ENCODE results near the gene TMEM63A. TPM values are rescaled to one million over a fixed set of nuclear protein-coding genes. Genes with fewer than 3 reads are reported as not detected.

The TMEM63A gene
- total RNA-seq, 1 donor from 2014 or later: 5.1 TPM

GRCh38 chr1:225918280-225918679 is 36.1 kb upstream of the TMEM63A start:
- no peak overlapping the region for H3K4me3 ChIP-seq

GRCh38 chr1:225917536-225917935 is 35.4 kb upstream of the TMEM63A start:
- Mint-ChIP-seq H3K27ac (no peak overlapping the region), H3K36me3 (peaks cover 16% of the 10 kb centered on the region), H3K4me3 (no peak overlapping the region)

More at GRCh38 chr1:225918280-225918679, 36.1 kb upstream of the TMEM63A start:
- H3K4me1 ChIP-seq: peaks cover 6% of the 10 kb centered on the region
- no peaks in the 10 kb centered on the region for H3K9me3 ChIP-seq (ENCODE audit: low read depth)
- H3F3A ChIP-seq (ENCODE audit: low read depth): peaks cover 1% of the 10 kb centered on the region
- Mint-ChIP-seq H3K27me3 (ENCODE audit: insufficient read depth, low read depth) (peaks cover 5% of the 10 kb centered on the region), H3K4me3 (no peak overlapping the region), H3K27ac (no peak overlapping the region), H3K4me1 (peaks cover 28% of the 10 kb centered on the region), H3K9me3 (no peaks in the 10 kb centered on the region), H3K36me3 (peaks cover 16% of the 10 kb centered on the region)
- peaks cover 15% of the 10 kb centered on the region for H3K79me2 ChIP-seq (ENCODE audit: low read depth)
- no peak overlapping the region for H3K4me2 ChIP-seq
- H3K27me3 ChIP-seq: no peaks in the 10 kb centered on the region
- H2AFZ ChIP-seq (replicated peaks): no peak overlapping the region
- H3K9ac ChIP-seq: no peak overlapping the region
- no peak for DNase-seq (ENCODE audit: low spot score)
- no peak overlapping the region for H3K27ac ChIP-seq
- no peaks in the 10 kb centered on the region for H3K36me3 ChIP-seq
- peaks cover 11% of the 10 kb centered on the region for H4K20me1 ChIP-seq (ENCODE audit: low read depth)
- TF ChIP-seq EZH2 (IDR thresholded peaks at IDR 0.05) (no peak), EZH2phosphoT487 (IDR thresholded peaks at IDR 0.05) (no peak), CTCF (IDR thresholded peaks at IDR 0.05) (no peak)

GRCh38 chr1:225917101-225917500 is 34.9 kb upstream of the TMEM63A start:
- Histone ChIP-seq H3K27ac (no peak overlapping the region), H3F3A (ENCODE audit: low read depth) (no peaks in the 10 kb centered on the region), H3K4me1 (no peaks in the 10 kb centered on the region), H2AFZ (replicated peaks) (no peak overlapping the region), H3K9me3 (ENCODE audit: low read depth) (no peaks in the 10 kb centered on the region), H3K27me3 (peaks cover 3% of the 10 kb centered on the region), H3K9ac (no peak overlapping the region), H4K20me1 (ENCODE audit: low read depth) (peaks cover 3% of the 10 kb centered on the region), H3K4me2 (no peak overlapping the region), H3K36me3 (no peaks in the 10 kb centered on the region), H3K4me3 (no peak overlapping the region), H3K79me2 (ENCODE audit: low read depth) (peaks cover 4% of the 10 kb centered on the region)
- Mint-ChIP-seq H3K9me3 (no peaks in the 10 kb centered on the region), H3K4me1 (peaks cover 24% of the 10 kb centered on the region), H3K27ac (no peak overlapping the region), H3K27me3 (ENCODE audit: insufficient read depth, low read depth) (peaks cover 5% of the 10 kb centered on the region), H3K36me3 (peaks cover 16% of the 10 kb centered on the region), H3K4me3 (no peak overlapping the region)
- no peak for DNase-seq (ENCODE audit: low spot score)
- no peak for TF ChIP-seq EZH2 (IDR thresholded peaks at IDR 0.05)
- TF ChIP-seq CTCF (IDR thresholded peaks at IDR 0.05): no peak
- TF ChIP-seq EZH2phosphoT487 (IDR thresholded peaks at IDR 0.05): no peak

More at GRCh38 chr1:225917536-225917935, 35.4 kb upstream of the TMEM63A start:
- Histone ChIP-seq H3K4me3 (no peak overlapping the region), H4K20me1 (ENCODE audit: low read depth) (peaks cover 5% of the 10 kb centered on the region), H3F3A (ENCODE audit: low read depth) (no peaks in the 10 kb centered on the region), H3K27me3 (no peaks in the 10 kb centered on the region), H3K9ac (no peak overlapping the region), H3K27ac (no peak overlapping the region), H3K36me3 (no peaks in the 10 kb centered on the region), H2AFZ (replicated peaks) (no peak overlapping the region), H3K4me2 (no peak overlapping the region), H3K79me2 (ENCODE audit: low read depth) (peaks cover 8% of the 10 kb centered on the region), H3K4me1 (no peaks in the 10 kb centered on the region), H3K9me3 (ENCODE audit: low read depth) (no peaks in the 10 kb centered on the region)
- Mint-ChIP-seq H3K27me3 (ENCODE audit: insufficient read depth, low read depth) (peaks cover 5% of the 10 kb centered on the region), H3K4me1 (peaks cover 24% of the 10 kb centered on the region), H3K9me3 (no peaks in the 10 kb centered on the region)
- no peak for DNase-seq (ENCODE audit: low spot score)
- no peak for TF ChIP-seq EZH2 (IDR thresholded peaks at IDR 0.05)
- no peak for TF ChIP-seq EZH2phosphoT487 (IDR thresholded peaks at IDR 0.05)
- no peak for TF ChIP-seq CTCF (IDR thresholded peaks at IDR 0.05)
